BLaER1 treated with 17β-estradiol and CSF1 and Interleukin-3, amounts not matched to agents 10 nM and 100 nM (cell line): Measurements from ENCODE around the gene ZNF778.
A peak's percentile ranks its signal among the peaks of the same experiment; 100 is the strongest.
"Not testable (repeated sequence)": the region's sequence is repeated elsewhere in the genome, so short reads cannot be mapped to it uniquely, and the experiment has no call there.

Experiments
- H3K27ac ChIP-seq, 11 experiments: shearing (Covaris generic); formaldehyde crosslinking; 2 replicates each; pipeline ENCODE4 v1.8.1; 2022
- H3K27me3 ChIP-seq, 11 experiments: shearing (Covaris generic); formaldehyde crosslinking; 2 replicates each; pipeline ENCODE4 v1.8.1; 2022
- H3K36me3 ChIP-seq, 11 experiments: shearing (Covaris generic); formaldehyde crosslinking; 2 replicates each; pipeline ENCODE4 v1.8.1; 2022
- H3K4me1 ChIP-seq, 10 experiments: shearing (Covaris generic); formaldehyde crosslinking; 2 replicates each; pipeline ENCODE4 v1.8.1; 2022
- H3K4me2 ChIP-seq, 11 experiments: shearing (Covaris generic); formaldehyde crosslinking; 2 replicates each; pipeline ENCODE4 v1.8.1; 2022
- H3K4me3 ChIP-seq, 10 experiments: shearing (Covaris generic); formaldehyde crosslinking; 2 replicates each; pipeline ENCODE4 v1.8.1; 2022
- H3K9ac ChIP-seq, 11 experiments: shearing (Covaris generic); formaldehyde crosslinking; 2 replicates each; pipeline ENCODE4 v1.8.1; 2022
- H3K9me3 ChIP-seq, 11 experiments: shearing (Covaris generic); formaldehyde crosslinking; replicated peaks in 1 of 11; 2 replicates each; pipeline ENCODE4 v1.8.1; 2022
- H4K20me1 ChIP-seq, 11 experiments: shearing (Covaris generic); formaldehyde crosslinking; 2 replicates each; pipeline ENCODE4 v1.8.1; 2022
- Cebpa-rat ChIP-seq, 11 experiments: shearing (Covaris generic); IDR thresholded peaks; 2 replicates each; pipeline ENCODE4 v1.8.1; 2022

The ZNF778 gene

GRCh38 chr16:89243664-89244063 is 26.2 kb downstream of the ZNF778 start:
- Histone ChIP-seq H3K4me3 (no peak overlapping the region), H3K36me3 (no peaks in the 10 kb centered on the region), H3K9ac (no peak overlapping the region), H3K27ac (no peak overlapping the region), H4K20me1 (no peaks in the 10 kb centered on the region), H3K9me3 (peaks cover 6 to 17% (median 7%) of the 10 kb centered on the region in 11 experiments; a peak in 20 of 22 replicates), H3K4me2 (peak overlapping the region in 3 of 11 experiments; percentile 29 to 99 (median 33); a peak in 5 of 22 replicates), H3K4me1 (peaks cover 12 to 46% (median 27%) of the 10 kb centered on the region in 10 experiments), H3K27me3 (peaks cover 0 to 4% (median 0%) of the 10 kb centered on the region in 11 experiments; a peak in 1 of 22 replicates)
- TF ChIP-seq Cebpa-rat (IDR thresholded peaks at IDR 0.05) = no peak

GRCh38 chr16:89244264-89244663 is 26.8 kb downstream of the ZNF778 start:
- not testable (repeated sequence) for H3K4me2 ChIP-seq, H3K27me3 ChIP-seq, H3K9ac ChIP-seq, H4K20me1 ChIP-seq, H3K4me3 ChIP-seq, H3K27ac ChIP-seq, H3K36me3 ChIP-seq
- Histone ChIP-seq H3K4me1 (peaks cover 12 to 44% (median 27%) of the 10 kb centered on the region in 10 experiments), H3K9me3 (peaks cover 12 to 23% (median 13%) of the 10 kb centered on the region in 11 experiments; a peak in 20 of 22 replicates)

GRCh38 chr16:89244754-89245153 is 27.3 kb downstream of the ZNF778 start:
- Histone ChIP-seq H3K9ac (no peak overlapping the region), H3K4me3 (no peak overlapping the region), H3K27me3 (peaks cover 0 to 4% (median 0%) of the 10 kb centered on the region in 11 experiments; a peak in 1 of 22 replicates), H3K4me2 (no peak overlapping the region), H4K20me1 (no peaks in the 10 kb centered on the region), H3K9me3 (peaks cover 17 to 28% (median 18%) of the 10 kb centered on the region in 11 experiments), H3K36me3 (no peaks in the 10 kb centered on the region), H3K4me1 (peaks cover 11 to 41% (median 25%) of the 10 kb centered on the region in 10 experiments), H3K27ac (no peak overlapping the region)
- no peak for TF ChIP-seq Cebpa-rat (IDR thresholded peaks at IDR 0.05)

- Histone ChIP-seq H3K27me3 (peaks cover 0 to 4% (median 0%) of the 10 kb centered on the region in 11 experiments; a peak in 1 of 22 replicates), H3K36me3 (peaks cover 0 to 7% (median 0%) of the 10 kb centered on the region in 11 experiments; a peak in 2 of 22 replicates), H3K9me3 (peaks cover 27 to 35% (median 30%) of the 10 kb centered on the region in 11 experiments), H4K20me1 (no peaks in the 10 kb centered on the region), H3K4me3 (peak overlapping the region in 8 of 10 experiments; percentile 31 to 69 (median 54); a peak in 7 of 20 replicates), H3K9ac (peak overlapping the region in 4 of 11 experiments; percentile 21 to 63 (median 51); a peak in 5 of 22 replicates), H3K4me2 (peak overlapping the region; percentile 66 to 96 (median 81)), H3K27ac (peak overlapping the region in 1 of 11 experiments; percentile 47; a peak in 1 of 22 replicates), H3K4me1 (peaks cover 6 to 31% (median 17%) of the 10 kb centered on the region in 10 experiments; a peak in 19 of 20 replicates)
- TF ChIP-seq Cebpa-rat (IDR thresholded peaks at IDR 0.05) = no peak
These were observed 28.9 kb downstream of the ZNF778 start for GRCh38 chr16:89246383-89246902.

GRCh38 chr16:89246903-89247733 is 29.6 kb downstream of the ZNF778 start:
- peak overlapping the region; percentile 52 to 69 (median 60) for H3K4me3 ChIP-seq
- peaks cover 0 to 4% (median 0%) of the 10 kb centered on the region in 11 experiments; a peak in 1 of 22 replicates for H3K27me3 ChIP-seq
- peaks cover 0 to 7% (median 0%) of the 10 kb centered on the region in 11 experiments; a peak in 2 of 22 replicates for H3K36me3 ChIP-seq
- H3K4me2 ChIP-seq = peak overlapping the region; percentile 69 to 96 (median 81)
- H3K9me3 ChIP-seq = peaks cover 27 to 35% (median 30%) of the 10 kb centered on the region in 11 experiments
- H4K20me1 ChIP-seq = no peaks in the 10 kb centered on the region
- no peak for TF ChIP-seq Cebpa-rat (IDR thresholded peaks at IDR 0.05)
- peaks cover 5 to 26% (median 12%) of the 10 kb centered on the region in 10 experiments; a peak in 19 of 20 replicates for H3K4me1 ChIP-seq
- H3K9ac ChIP-seq = peak overlapping the region; percentile 25 to 66 (median 56); a peak in 15 of 22 replicates
- peak overlapping the region in 5 of 11 experiments; percentile 13 to 47 (median 32); a peak in 6 of 22 replicates for H3K27ac ChIP-seq

- Histone ChIP-seq H3K4me2 (peak overlapping the region; percentile 58 to 81 (median 71)), H3K9ac (peak overlapping the region in 7 of 11 experiments; percentile 39 to 66 (median 55); a peak in 10 of 22 replicates)
- H3K27me3 ChIP-seq = not testable (repeated sequence)
These were observed 30.2 kb downstream of the ZNF778 start for GRCh38 chr16:89247734-89248075.

GRCh38 chr16:89248196-89248982 is 30.9 kb downstream of the ZNF778 start:
- Histone ChIP-seq H3K27me3 (peaks cover 0 to 4% (median 0%) of the 10 kb centered on the region in 11 experiments; a peak in 1 of 22 replicates), H3K36me3 (peaks cover 0 to 7% (median 0%) of the 10 kb centered on the region in 11 experiments; a peak in 2 of 22 replicates), H3K4me2 (peak overlapping the region; percentile 58 to 81 (median 71); a peak in 21 of 22 replicates), H3K27ac (no peak overlapping the region), H3K4me1 (peaks cover 5 to 18% (median 6%) of the 10 kb centered on the region in 10 experiments; a peak in 18 of 20 replicates), H3K9me3 (peaks cover 27 to 35% (median 30%) of the 10 kb centered on the region in 11 experiments), H3K9ac (peak overlapping the region in 2 of 11 experiments; percentile 55 to 66; a peak in 4 of 22 replicates), H3K4me3 (peak overlapping the region; percentile 52 to 69 (median 60); a peak in 14 of 20 replicates), H4K20me1 (no peaks in the 10 kb centered on the region)
- no peak for TF ChIP-seq Cebpa-rat (IDR thresholded peaks at IDR 0.05)

More at GRCh38 chr16:89247734-89248075, 30.2 kb downstream of the ZNF778 start:
- Histone ChIP-seq H3K4me1 (peaks cover 5 to 24% (median 11%) of the 10 kb centered on the region in 10 experiments; a peak in 19 of 20 replicates), H3K9me3 (peaks cover 27 to 35% (median 30%) of the 10 kb centered on the region in 11 experiments), H3K4me3 (peak overlapping the region; percentile 52 to 69 (median 60))
- not testable (repeated sequence) for H3K27ac ChIP-seq, H4K20me1 ChIP-seq, H3K36me3 ChIP-seq
